ENCODE data around the gene TNFAIP1. TPM values are rescaled to one million over a fixed set of nuclear protein-coding genes. Genes with fewer than 3 reads are reported as not detected.
"Not testable (repeated sequence)": the region's sequence is repeated elsewhere in the genome, so short reads cannot be mapped to it uniquely, and the experiment has no call there.

TNFAIP1 gene
- total RNA-seq, 1 donor from 2014 or later, result 36.8 TPM

DNA sequence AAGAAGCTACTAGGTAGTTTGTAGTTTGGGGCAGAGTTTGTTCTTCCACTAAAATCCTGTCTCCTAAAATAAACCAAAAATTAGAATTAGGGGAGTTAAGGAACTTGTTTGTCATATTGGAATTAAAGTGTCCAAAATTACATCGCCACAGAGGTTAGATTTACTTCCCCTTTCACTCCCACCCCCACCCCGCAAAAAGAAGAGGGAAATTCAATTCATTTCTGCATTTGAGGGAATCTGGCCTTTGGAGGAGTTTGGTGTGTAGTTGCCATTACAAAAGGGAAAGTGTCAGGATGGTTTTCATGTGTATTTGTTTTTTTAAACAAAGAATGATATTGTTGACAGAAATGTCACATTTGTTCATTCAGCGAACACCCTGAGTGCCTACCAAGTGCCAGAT lies 10.8 kb upstream of the TNFAIP1 start:
- no peak for DNase-seq (ENCODE audit: low spot score)

DNA sequence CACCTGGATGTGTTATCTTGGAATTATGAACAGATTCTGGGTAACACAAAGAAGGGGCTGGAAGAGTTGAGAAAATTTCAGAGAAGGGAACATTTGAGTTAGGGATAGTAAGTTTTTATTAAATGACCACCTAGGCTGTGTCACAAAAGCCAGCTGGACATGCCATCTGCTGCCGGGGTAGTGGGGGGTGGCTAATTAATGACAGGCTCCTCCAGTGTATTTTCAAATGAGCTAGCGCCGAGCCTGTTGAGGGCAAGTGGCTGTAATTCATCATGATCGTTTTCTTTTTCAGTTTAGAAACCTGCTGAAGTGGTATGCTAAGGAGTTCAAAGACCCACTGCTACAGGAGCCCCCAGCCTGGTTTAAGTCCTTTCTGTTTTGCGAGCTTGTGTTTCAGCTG lies 10.3 kb upstream of the TNFAIP1 start:
- no peak for DNase-seq (ENCODE audit: low spot score)

DNA sequence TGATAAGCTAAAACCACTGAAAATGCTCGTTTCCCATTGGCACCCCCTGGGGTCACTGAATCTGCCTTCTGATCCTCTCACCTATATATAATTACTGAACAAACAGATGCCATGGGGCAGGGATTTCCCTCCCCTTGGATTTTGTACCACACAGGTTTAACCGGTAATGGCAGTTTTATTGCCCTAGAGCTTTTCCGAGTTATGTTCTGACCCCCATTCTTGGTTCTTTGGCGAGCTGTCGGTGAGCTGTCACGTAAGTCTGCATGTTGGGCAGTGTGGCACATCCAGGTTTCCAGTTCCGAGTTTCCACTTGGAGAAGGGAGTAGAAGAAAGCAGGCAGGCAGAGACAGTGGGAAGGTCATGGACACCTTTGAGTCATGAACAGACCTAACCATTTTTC lies 9.4 kb upstream of the TNFAIP1 start:
- no peak for DNase-seq (ENCODE audit: low spot score)

DNA sequence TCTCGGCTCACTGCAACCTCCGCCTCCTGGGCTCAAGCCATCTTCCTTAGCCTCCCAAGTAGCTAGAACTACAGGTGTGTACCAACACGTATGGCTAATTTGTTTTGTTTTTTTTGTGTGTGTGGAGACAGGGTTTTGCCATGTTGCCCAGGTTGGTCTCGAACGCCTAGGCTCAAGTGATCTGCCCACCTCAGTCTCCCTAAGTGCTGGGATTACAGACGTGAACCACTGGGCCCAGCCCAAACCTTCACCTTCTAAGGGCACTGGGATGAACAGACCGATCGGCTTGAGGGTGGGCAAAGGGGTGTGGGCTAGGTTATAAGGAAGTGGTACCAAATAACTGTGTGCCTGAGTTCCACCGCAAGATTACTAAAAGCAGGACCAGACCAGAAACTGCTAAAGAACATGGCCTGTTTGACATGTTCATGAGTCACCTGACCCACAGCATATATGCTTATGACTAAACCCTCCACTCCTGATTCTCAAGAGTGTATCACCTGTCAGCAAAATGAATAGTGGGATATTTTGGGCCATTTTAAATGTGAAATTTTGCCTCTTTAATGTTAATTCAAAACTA lies 8.4 kb upstream of the TNFAIP1 start:
- DNase-seq (ENCODE audit: low spot score), result no peak

DNA sequence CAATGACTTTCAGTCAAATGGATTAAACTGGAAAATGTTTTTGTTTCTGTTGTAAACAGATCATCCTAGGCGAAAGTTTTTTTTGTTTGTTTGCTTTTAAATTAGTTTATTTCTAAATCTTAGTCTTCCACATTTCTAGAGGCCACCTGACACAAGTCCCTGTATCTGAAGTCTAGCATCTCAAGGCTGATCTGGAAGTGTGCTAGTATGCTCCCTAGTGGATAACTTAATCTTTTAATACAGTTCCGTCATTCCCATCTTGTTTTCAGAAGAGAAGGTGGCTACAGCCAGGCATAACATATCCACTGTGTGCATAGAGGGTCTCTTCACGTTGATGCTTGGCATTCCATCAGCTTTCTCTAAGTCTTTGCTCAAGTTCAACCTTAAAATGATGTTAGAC lies 7.9 kb upstream of the TNFAIP1 start:
- no peak for DNase-seq (ENCODE audit: low spot score)

DNA sequence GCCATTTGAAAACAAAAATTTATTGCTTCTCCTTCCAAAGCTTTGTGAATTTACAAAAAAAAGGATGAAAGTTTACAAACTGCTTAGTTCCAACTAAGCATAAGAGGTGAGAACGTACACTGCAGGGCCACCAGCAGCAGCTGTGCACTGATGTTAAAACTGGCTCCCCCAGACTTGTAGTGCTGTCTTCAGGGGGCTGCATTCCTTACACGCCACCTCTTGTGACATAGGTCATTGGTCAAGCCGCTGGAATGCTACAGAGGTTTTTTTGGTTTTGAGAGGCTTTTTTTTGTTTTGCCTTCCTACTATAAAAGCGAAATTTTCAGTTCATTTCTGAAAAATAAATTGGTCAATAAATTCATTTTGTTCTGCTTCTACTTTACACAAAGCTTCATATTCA lies 7.2 kb upstream of the TNFAIP1 start:
- DNase-seq (ENCODE audit: low spot score), result no peak

DNA sequence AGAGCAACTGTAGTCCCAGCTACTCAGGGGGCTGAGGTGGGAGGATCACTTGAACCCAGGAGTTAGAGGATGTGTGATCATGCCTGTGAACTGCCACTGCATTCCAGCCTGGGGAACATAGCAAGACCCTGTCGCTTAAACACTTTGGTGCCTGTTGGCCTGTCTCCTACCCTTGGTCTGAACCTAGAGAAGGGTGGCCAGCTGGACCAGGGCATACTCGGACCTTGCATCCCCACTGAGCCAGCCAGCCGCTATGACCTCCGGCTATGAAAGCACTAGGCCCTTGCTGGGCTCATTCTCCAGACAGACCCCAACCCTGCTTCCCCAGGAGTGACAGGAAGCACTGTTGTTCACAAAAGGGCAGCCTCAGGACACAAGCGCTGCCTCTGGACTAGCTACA lies 4.9 kb upstream of the TNFAIP1 start:
- DNase-seq (ENCODE audit: low spot score), result no peak

DNA sequence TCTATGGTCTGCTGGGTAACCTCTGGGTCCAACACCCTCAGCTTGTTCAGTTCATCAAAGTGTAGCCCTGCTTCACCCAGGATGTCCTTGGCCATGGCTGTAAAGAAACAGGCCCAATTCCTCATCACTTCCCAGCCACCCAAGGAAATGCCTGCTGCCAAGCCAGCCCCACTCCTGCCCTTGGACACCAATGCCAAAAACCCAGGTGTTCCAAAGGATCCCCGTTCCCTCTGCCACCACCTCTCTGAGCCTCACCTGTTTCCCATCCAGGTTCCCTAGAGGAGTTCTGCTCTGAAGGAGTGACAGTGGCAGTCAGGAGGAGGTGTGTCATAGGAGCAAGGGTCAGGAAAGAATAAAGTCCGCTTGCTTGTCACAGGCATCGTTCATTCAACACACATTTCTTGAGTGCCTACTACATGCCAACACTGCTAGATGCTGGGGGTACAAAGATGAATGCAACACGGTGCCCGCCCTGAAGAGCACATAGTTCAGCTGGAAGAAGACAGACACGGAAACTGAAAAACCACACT lies 3.6 kb upstream of the TNFAIP1 start:
- no peak for DNase-seq (ENCODE audit: low spot score)

DNA sequence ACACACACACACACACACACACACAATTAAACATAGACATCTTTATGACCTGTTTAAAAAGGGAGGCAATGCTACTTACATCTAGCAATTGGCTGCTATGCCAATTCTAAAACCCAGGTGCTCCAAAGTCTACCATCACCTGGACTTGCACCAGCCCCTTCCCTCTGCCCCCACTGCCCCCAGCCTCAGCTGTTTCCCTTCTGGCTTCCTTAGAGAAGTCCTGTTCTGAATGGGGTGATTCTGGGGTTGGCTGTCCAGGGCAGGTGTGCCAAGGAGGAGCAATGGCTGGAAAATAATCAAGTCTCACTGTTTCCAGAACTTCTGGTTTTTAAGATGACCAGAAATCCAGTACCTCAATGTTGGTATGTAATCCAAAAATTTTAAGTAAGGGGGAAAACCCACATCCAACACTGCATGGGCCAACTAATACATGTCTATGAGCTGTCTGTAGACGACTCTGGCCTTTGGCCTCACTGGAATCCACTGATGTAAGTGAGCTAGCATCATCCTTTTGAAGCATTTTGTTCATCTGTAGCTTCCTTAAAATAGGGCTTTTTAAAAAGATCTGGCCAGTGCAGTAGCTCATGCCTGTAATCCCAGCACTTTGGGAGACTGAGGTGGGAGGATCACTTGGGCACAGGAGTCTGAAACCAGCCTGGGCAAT lies 2.3 kb upstream of the TNFAIP1 start:
- no peak for DNase-seq (ENCODE audit: low spot score)

DNA sequence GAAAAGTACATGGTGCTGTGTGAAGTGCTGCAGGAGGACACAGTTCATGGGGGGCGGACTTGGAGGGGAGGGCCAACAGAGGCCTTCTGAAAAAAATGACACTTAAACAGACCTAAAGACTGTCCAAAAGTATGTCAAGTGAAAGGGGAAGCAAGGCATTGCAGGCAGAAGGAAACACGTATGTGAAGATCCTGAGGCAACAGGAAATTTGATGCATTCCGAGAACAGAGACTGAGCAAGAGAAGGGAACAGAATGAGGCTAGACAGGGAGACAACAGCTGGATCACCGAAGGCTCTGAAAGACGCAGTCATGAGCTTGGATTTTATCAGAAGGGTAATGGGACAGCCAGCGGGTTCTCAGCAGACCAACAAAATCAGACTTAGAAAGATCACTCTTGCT lies 1.4 kb upstream of the TNFAIP1 start:
- no peak for DNase-seq (ENCODE audit: low spot score)

DNA sequence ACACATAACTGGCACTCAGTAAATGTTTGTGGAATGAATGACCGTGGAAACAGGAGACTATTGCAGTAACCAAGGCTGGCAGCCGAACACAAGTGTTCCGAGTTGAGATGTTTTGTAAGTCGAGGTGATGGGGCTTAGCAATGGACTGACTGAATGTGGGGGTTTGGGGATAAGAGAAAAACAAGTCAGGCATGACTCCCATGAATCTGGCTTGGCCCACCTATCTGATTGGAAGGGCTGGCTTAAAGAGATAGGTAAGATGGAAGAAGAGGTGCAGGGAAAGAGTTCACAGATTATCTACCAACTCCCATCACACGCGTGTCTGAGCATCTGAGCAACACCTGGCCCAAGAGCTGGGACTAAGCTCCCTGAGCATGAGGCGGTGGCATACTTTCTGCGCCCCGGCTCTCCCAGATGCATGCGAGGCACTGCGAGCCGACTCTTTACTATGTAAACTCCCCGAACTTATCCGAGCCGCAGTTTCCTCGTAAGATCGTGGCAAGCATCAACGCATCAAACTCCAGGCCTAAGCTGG lies 828 bp upstream of the TNFAIP1 start:
- no peak for DNase-seq (ENCODE audit: low spot score)

DNA sequence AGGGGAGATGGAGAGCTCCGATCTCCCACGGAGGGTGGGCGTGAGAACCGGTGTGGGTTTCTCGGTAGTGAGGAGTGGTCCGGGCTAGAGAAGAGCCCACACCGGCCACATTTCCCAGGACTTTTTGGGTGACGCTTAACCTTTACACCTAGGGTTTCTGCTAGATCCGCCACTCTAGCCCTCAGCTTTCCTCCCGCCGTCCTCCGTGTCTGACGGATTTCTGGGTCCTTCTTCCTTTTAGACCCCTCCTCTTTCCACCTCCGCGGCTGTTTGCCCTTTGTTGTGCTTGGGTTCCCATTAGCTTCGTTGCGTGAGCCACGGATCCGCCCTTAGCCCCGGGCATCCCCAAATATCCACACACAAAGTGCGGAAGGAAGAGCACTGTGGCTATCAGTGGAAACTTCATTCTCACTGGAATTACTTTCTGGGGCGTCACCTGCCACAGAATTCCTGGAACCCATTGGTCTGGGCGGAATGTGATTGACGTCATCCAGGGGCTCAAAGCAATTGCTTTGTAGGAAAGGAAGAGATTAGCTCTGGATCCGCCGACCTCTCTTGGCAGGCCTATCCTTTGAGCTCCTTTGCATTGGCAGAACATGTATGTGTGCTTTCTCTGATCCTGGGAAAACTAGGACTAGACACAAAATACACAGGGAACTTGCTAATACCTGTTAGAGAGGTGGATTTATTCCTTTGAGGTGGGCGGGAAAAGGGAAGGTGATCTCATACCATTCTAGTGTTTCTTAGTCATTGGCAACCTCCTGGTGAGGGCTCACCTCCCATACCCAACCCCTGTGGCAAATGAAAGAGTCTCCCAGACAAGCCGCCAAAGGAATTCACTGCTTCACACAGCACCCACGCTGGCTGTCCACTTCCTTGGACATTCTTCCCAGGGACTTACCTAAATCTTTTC lies 654 bp downstream of the TNFAIP1 start:
- peak; percentile 89 for DNase-seq (ENCODE audit: low spot score)

DNA sequence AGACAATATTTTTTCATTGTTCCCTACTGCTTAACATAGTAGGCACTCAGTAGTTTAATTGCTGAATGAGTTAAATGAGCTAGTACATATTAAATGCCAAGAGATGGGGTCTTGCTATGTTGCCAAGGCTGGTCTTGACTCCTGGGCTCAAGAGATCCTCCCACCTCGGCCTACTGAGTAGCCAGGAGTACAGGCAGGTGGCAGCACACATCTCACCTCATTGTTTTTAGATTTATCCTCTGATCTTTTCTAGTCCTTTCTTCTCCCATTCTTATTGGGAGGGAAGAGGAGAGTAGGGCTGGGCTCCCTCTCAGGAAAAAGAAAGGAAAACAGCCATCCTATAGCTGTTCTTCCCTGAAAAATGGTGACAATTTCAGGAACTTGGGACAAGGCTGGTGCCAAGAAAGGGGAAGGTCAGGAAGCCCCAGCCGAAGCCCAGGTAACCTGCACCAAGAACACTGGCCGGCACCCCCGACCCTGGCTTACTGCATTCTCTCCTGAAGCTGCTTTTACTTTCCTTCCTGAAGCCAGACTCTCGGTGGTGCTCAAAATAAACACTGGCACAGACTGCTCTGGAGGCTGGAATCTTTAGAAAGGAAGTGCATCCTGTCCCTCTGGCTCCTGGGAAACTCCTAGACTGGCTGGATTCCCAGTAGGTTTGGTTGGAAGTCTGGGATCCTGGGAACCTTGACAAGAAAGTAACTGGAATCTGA lies 2.7 kb downstream of the TNFAIP1 start:
- no peak for DNase-seq (ENCODE audit: low spot score)

DNA sequence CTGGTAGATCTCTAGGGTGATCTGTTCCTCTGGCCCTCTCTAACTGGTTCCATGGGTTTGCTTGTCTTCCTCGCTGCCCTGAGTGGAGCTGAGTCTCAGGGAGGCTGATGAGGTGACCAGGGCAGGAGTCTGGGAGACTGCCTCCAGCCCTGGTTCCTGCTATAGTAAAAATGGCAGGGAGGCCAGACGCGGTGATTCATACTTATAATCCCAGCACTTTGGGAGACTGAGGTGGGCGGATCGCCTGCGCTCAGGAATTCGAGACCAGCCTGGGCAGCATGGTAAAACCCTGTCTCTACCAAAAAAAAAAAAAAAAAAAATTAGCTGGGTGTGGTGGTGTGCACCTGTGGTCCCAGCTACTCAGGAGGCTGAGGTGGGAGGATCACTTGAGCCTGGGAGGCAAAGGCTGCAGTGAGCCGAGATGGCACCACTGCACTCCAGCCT lies 3.2 kb downstream of the TNFAIP1 start:
- not testable (repeated sequence) for DNase-seq (ENCODE audit: low spot score)

DNA sequence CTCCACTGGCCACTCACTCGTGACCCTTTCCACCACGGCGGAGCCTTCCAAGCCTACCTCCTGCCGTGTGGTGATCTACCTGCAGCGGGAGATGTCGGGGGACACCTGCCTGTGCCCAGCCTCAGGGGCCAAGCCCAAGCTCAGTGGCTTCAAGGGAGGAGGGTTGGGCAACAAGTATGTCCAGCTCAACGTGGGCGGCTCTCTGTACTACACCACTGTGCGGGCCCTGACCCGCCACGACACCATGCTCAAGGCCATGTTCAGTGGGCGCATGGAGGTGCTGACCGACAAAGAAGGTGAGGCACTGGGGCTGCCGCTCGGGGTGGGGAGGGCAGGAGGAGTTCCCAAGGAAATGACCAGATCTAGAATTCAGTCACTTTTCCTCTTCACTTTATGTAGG lies 3.9 kb downstream of the TNFAIP1 start:
- no peak for DNase-seq (ENCODE audit: low spot score)

DNA sequence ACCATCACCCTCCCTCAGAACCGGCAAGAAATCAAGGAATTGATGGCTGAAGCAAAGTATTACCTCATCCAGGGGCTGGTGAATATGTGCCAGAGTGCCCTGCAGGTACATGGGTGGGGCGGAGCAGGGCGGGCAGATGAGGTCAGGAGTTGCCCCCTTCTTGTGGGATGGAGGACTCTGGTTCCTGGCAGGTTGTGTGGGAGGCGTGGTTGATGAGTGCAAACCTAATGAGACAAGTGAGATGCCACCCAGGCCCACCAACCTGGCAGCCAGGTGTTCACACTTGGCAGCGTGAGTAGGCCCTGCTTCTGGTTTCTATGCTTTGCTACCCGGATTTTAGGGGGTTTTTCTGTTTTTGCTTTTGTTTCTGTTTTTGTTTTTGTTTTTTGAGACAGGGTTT lies 4.8 kb downstream of the TNFAIP1 start:
- DNase-seq (ENCODE audit: low spot score), result no peak

DNA sequence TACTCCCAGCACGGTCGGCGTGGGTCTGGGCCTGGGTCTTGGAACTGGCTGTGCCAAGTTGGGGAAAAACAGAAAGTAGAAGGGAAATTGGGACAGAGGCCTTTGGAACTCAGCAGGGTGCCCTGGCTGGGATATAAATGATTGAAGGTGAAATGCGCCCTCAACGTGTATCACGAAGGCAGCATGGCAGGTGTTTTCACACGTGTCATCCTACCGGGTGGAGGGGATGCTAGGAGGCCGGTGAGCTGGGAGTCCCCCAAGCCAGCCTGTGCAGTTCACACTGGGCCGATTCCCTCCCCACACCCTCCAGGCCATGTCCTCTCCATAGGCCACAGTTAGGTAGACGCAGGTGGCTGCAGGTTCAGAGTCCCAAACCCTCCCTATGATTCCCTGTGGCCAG lies 6.0 kb downstream of the TNFAIP1 start:
- DNase-seq (ENCODE audit: low spot score), result no peak

DNA sequence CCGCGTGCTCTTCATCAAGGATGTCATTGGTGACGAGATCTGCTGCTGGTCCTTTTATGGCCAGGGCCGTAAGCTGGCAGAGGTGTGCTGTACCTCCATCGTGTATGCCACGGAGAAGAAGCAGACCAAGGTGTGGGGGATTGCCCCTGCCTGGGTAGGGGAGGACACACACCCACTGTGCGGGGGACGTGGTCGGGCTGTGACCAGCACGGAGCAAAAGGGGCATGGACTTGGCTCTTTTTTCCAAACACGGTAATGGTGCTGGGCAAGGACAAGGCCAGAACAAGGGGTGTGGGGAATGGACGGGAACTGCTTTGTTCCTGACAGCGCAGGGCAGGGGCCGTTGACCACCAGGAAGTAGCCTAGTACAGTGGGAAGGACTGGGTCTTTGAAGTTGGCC lies 6.8 kb downstream of the TNFAIP1 start:
- no peak for DNase-seq (ENCODE audit: low spot score)

DNA sequence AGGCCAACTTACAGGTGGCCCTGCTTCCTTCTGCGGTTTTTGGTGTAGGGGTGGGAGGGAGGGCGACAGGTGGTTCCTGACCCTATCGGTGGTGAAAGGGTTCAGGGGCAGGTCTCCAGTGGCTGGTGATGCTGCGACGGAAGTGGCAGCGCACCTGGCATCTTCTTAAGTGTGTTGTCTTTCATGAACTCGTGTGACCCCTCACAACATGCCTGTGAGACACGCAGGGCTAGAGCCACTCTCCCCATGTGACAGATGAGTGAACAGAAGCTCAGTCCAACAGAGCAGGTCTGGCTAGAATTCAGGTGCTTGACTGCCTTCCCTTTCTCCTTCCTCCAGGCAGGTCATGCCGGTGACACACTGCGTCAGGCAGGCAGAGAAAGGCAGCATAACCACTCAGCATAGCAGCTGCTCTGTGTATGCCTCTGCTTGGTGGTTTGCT lies 8.0 kb downstream of the TNFAIP1 start:
- DNase-seq (ENCODE audit: low spot score), result no peak

DNA sequence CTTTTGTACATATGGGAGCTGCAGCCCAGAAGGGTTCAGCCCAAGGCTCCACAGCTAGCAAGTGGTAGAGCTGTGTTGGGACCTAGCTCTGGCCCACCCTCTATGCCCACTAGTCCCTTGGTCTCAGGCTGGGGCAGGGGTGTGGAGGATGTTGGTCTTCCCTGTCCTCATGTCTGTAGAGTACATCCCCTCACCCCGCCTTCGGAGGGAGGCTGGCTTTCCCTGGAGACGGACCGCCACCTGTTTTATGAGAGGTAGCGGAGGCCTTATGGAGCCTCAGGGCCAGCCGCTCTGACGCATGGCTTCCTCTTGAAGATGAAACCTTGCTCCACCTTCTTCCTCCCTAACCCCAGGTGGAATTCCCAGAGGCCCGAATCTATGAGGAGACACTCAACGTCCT lies 8.4 kb downstream of the TNFAIP1 start:
- no peak for DNase-seq (ENCODE audit: low spot score)

DNA sequence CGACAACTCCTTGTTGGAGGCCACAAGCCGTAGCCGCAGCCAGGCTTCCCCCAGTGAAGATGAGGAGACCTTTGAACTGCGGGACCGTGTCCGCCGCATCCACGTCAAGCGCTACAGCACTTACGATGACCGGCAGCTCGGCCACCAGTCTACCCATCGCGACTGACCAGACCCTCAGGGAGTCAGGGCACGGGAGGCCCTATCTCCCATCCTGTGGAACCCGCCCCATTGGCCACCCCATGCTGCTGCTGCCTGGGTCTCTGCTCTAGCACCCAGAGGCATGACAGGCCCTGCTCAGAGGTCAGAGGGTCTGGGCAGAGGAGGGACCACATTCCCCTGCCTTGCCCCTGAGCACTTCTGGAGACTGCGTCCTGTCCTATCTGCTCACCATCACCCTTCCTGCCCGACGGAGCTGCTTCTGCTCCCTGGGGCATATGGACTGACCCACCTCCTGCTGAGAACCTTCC lies 8.9 kb downstream of the TNFAIP1 start:
- no peak for DNase-seq (ENCODE audit: low spot score)

All from umbilical cord (tissue), 2 donors.